ENCODE measurements around the gene DAB1. TPM values are rescaled to one million over a fixed set of nuclear protein-coding genes. Genes with fewer than 3 reads are reported as not detected.
A peak's percentile ranks its signal among the peaks of the same experiment; 100 is the strongest.

DAB1 gene
- polyA plus RNA-seq (2013, experiment 1 of 2) = 15.1 TPM
- 14.9 TPM for polyA plus RNA-seq (2013, experiment 2 of 2)

- H3K27ac ChIP-seq (replicated peaks; ENCODE audit: low read length) = peak within 1 kb of the TSS; percentile 60
- peak; percentile 33 for DNase-seq (ENCODE audit: low spot score)
- no CpG with 5 or more reads among the region's 64 CpGs for WGBS, 2 donors (ENCODE audit: extremely low coverage in 2 of 2, insufficient read length in 2 of 2, insufficient replicate concordance in 1 of 2)
Observed at GRCh38 chr1:57423656-57424211, at the start of gene DAB1. DAB1 (minus strand) TSS chr1:57424060; CDS start chr1:57291030, 133,030 bp downstream.

GRCh38 chr1:57473448-57473847, 49.6 kb upstream of the DAB1 start:
- no peak for DNase-seq (ENCODE audit: low spot score)
- Histone ChIP-seq H2BK15ac (ENCODE audit: low read length) (no peak overlapping the region), H3K4me3 (ENCODE audit: low read length in 2 of 2) (no peak overlapping the region), H3K4ac (ENCODE audit: low read length) (no peak overlapping the region), H3K4me2 (ENCODE audit: insufficient read depth, low read length, poor library complexity, severe bottlenecking) (no peak overlapping the region), H3K27me3 (ENCODE audit: control insufficient read depth in 3 of 3, insufficient read depth in 3 of 3, low read depth in 1 of 3, low read length in 3 of 3) (no peaks in the 10 kb centered on the region), H2BK5ac (ENCODE audit: low read length) (no peak overlapping the region), H3K36me3 (replicated peaks in 1 of 2; ENCODE audit: control insufficient read depth in 2 of 2, insufficient read depth in 2 of 2, low read length in 2 of 2) (no peaks in the 10 kb centered on the region), H3K9ac (ENCODE audit: low read depth, low read length, poor library complexity) (no peak overlapping the region), H4K8ac (ENCODE audit: low read depth, low read length) (no peak overlapping the region), H2AFZ (ENCODE audit: low read length) (no peak overlapping the region), H3K27ac (replicated peaks; ENCODE audit: low read length) (no peak overlapping the region), H3K9me3 (replicated peaks in 1 of 2; ENCODE audit: control insufficient read depth in 2 of 2, insufficient read depth in 1 of 2, low read depth in 1 of 2, low read length in 2 of 2) (no peaks in the 10 kb centered on the region), H3K23ac (ENCODE audit: low read depth, low read length, poor library complexity) (no peak overlapping the region), H3K79me1 (ENCODE audit: low read depth, low read length) (no peaks in the 10 kb centered on the region), H3K14ac (ENCODE audit: low read length) (no peak overlapping the region), H2BK120ac (ENCODE audit: low read depth, low read length) (no peak overlapping the region), H3K18ac (ENCODE audit: low read length) (no peak overlapping the region), H2BK12ac (ENCODE audit: low read length) (no peak overlapping the region), H4K91ac (ENCODE audit: low read depth, low read length, poor library complexity) (no peak overlapping the region), H3K4me1 (ENCODE audit: control insufficient read depth in 2 of 2, insufficient read depth in 1 of 2, low read depth in 1 of 2, low read length in 2 of 2) (peaks cover 0 to 2% of the 10 kb centered on the region in 2 donors), H2AK5ac (ENCODE audit: low read depth, low read length) (no peak overlapping the region)
- no CpG with 5 or more reads among the region's 5 CpGs for WGBS, 2 donors (ENCODE audit: extremely low coverage in 2 of 2, insufficient read length in 2 of 2, insufficient replicate concordance in 1 of 2)

More at GRCh38 chr1:57423656-57424211, at the start of gene DAB1:
- Histone ChIP-seq H3K36me3 (replicated peaks in 1 of 2; ENCODE audit: control insufficient read depth in 2 of 2, insufficient read depth in 2 of 2, low read length in 2 of 2) (no peaks in the 10 kb centered on the region), H3K9ac (ENCODE audit: low read depth, low read length, poor library complexity) (peak within 1 kb of the TSS; percentile 91), H3K9me3 (replicated peaks in 1 of 2; ENCODE audit: control insufficient read depth in 2 of 2, insufficient read depth in 1 of 2, low read depth in 1 of 2, low read length in 2 of 2) (no peaks in the 10 kb centered on the region), H3K18ac (ENCODE audit: low read length) (peak within 1 kb of the TSS; percentile 96), H3K4me1 (ENCODE audit: control insufficient read depth in 2 of 2, insufficient read depth in 1 of 2, low read depth in 1 of 2, low read length in 2 of 2) (peaks cover 2% of the 10 kb centered on the region in 2 donors), H2BK120ac (ENCODE audit: low read depth, low read length) (no peak within 1 kb of the TSS), H3K4me3 (ENCODE audit: low read length in 2 of 2) (peak within 1 kb of the TSS; percentile 62 to 90), H3K14ac (ENCODE audit: low read length) (peak within 1 kb of the TSS; percentile 1), H3K4me2 (ENCODE audit: insufficient read depth, low read length, poor library complexity, severe bottlenecking) (peak within 1 kb of the TSS; percentile 99), H3K23ac (ENCODE audit: low read depth, low read length, poor library complexity) (peak within 1 kb of the TSS; percentile 97), H3K79me1 (ENCODE audit: low read depth, low read length) (peaks cover 2% of the 10 kb centered on the region), H4K8ac (ENCODE audit: low read depth, low read length) (no peak within 1 kb of the TSS), H3K27me3 (ENCODE audit: control insufficient read depth in 3 of 3, insufficient read depth in 3 of 3, low read depth in 1 of 3, low read length in 3 of 3) (peaks cover 0 to 2% (median 0%) of the 10 kb centered on the region in 3 experiments), H2BK5ac (ENCODE audit: low read length) (peak within 1 kb of the TSS; percentile 91), H2AK5ac (ENCODE audit: low read depth, low read length) (peak within 1 kb of the TSS; percentile 20), H2BK12ac (ENCODE audit: low read length) (peak within 1 kb of the TSS; percentile 87), H3K4ac (ENCODE audit: low read length) (peak within 1 kb of the TSS; percentile 55), H4K91ac (ENCODE audit: low read depth, low read length, poor library complexity) (no peak within 1 kb of the TSS), H2AFZ (ENCODE audit: low read length) (peak within 1 kb of the TSS; percentile 95), H2BK15ac (ENCODE audit: low read length) (peak within 1 kb of the TSS; percentile 94)

- Histone ChIP-seq H3K27ac (replicated peaks; ENCODE audit: low read length) (no peak overlapping the region), H2AK5ac (ENCODE audit: low read depth, low read length) (no peak overlapping the region), H4K91ac (ENCODE audit: low read depth, low read length, poor library complexity) (no peak overlapping the region), H3K4me2 (ENCODE audit: insufficient read depth, low read length, poor library complexity, severe bottlenecking) (no peak overlapping the region), H3K4me1 (ENCODE audit: control insufficient read depth in 2 of 2, insufficient read depth in 1 of 2, low read depth in 1 of 2, low read length in 2 of 2) (peaks cover 0 to 2% of the 10 kb centered on the region in 2 donors), H3K27me3 (ENCODE audit: control insufficient read depth in 3 of 3, insufficient read depth in 3 of 3, low read depth in 1 of 3, low read length in 3 of 3) (no peaks in the 10 kb centered on the region), H3K23ac (ENCODE audit: low read depth, low read length, poor library complexity) (no peak overlapping the region), H3K9ac (ENCODE audit: low read depth, low read length, poor library complexity) (no peak overlapping the region), H3K79me1 (ENCODE audit: low read depth, low read length) (no peaks in the 10 kb centered on the region), H2AFZ (ENCODE audit: low read length) (no peak overlapping the region), H4K8ac (ENCODE audit: low read depth, low read length) (no peak overlapping the region), H3K18ac (ENCODE audit: low read length) (no peak overlapping the region), H2BK15ac (ENCODE audit: low read length) (no peak overlapping the region), H3K9me3 (replicated peaks in 1 of 2; ENCODE audit: control insufficient read depth in 2 of 2, insufficient read depth in 1 of 2, low read depth in 1 of 2, low read length in 2 of 2) (no peaks in the 10 kb centered on the region), H3K14ac (ENCODE audit: low read length) (no peak overlapping the region), H2BK5ac (ENCODE audit: low read length) (no peak overlapping the region), H3K4me3 (ENCODE audit: low read length in 2 of 2) (no peak overlapping the region), H3K4ac (ENCODE audit: low read length) (no peak overlapping the region), H2BK120ac (ENCODE audit: low read depth, low read length) (no peak overlapping the region), H2BK12ac (ENCODE audit: low read length) (no peak overlapping the region), H3K36me3 (replicated peaks in 1 of 2; ENCODE audit: control insufficient read depth in 2 of 2, insufficient read depth in 2 of 2, low read length in 2 of 2) (no peaks in the 10 kb centered on the region)
- DNase-seq (ENCODE audit: low spot score) = no peak
- WGBS, 2 donors (ENCODE audit: extremely low coverage in 2 of 2, insufficient read length in 2 of 2, insufficient replicate concordance in 1 of 2) = no CpG with 5 or more reads among the region's 2 CpGs
Observed at GRCh38 chr1:57471995-57472394, 48.1 kb upstream of the DAB1 start.

GRCh38 chr1:57470036-57470435, 46.2 kb upstream of the DAB1 start:
- no peak overlapping the region for H2BK12ac ChIP-seq (ENCODE audit: low read length)
- H3K14ac ChIP-seq (ENCODE audit: low read length) = no peak overlapping the region
- H2AK5ac ChIP-seq (ENCODE audit: low read depth, low read length) = no peak overlapping the region
- no peak overlapping the region for H2AFZ ChIP-seq (ENCODE audit: low read length)
- no peak overlapping the region for H3K23ac ChIP-seq (ENCODE audit: low read depth, low read length, poor library complexity)
- DNase-seq (ENCODE audit: low spot score) = no peak
- no peak overlapping the region for H3K4me2 ChIP-seq (ENCODE audit: insufficient read depth, low read length, poor library complexity, severe bottlenecking)
- H4K91ac ChIP-seq (ENCODE audit: low read depth, low read length, poor library complexity) = no peak overlapping the region
- H3K79me1 ChIP-seq (ENCODE audit: low read depth, low read length) = no peaks in the 10 kb centered on the region
- no peak overlapping the region for H2BK15ac ChIP-seq (ENCODE audit: low read length)
- H3K9me3 ChIP-seq (replicated peaks in 1 of 2; ENCODE audit: control insufficient read depth in 2 of 2, insufficient read depth in 1 of 2, low read depth in 1 of 2, low read length in 2 of 2) = no peaks in the 10 kb centered on the region
- H3K4me3 ChIP-seq (ENCODE audit: low read length in 2 of 2) = no peak overlapping the region
- no peak overlapping the region for H3K4ac ChIP-seq (ENCODE audit: low read length)
- H2BK5ac ChIP-seq (ENCODE audit: low read length) = no peak overlapping the region
- H3K27me3 ChIP-seq (ENCODE audit: control insufficient read depth in 3 of 3, insufficient read depth in 3 of 3, low read depth in 1 of 3, low read length in 3 of 3) = no peaks in the 10 kb centered on the region
- peaks cover 0 to 2% of the 10 kb centered on the region in 2 donors for H3K4me1 ChIP-seq (ENCODE audit: control insufficient read depth in 2 of 2, insufficient read depth in 1 of 2, low read depth in 1 of 2, low read length in 2 of 2)
- no peak overlapping the region for H3K18ac ChIP-seq (ENCODE audit: low read length)
- WGBS, 2 donors (ENCODE audit: extremely low coverage in 2 of 2, insufficient read length in 2 of 2, insufficient replicate concordance in 1 of 2) = no CpG with 5 or more reads among the region's 1 CpG
- no peak overlapping the region for H3K9ac ChIP-seq (ENCODE audit: low read depth, low read length, poor library complexity)
- H3K27ac ChIP-seq (replicated peaks; ENCODE audit: low read length) = no peak overlapping the region
- H4K8ac ChIP-seq (ENCODE audit: low read depth, low read length) = no peak overlapping the region
- no peaks in the 10 kb centered on the region for H3K36me3 ChIP-seq (replicated peaks in 1 of 2; ENCODE audit: control insufficient read depth in 2 of 2, insufficient read depth in 2 of 2, low read length in 2 of 2)
- no peak overlapping the region for H2BK120ac ChIP-seq (ENCODE audit: low read depth, low read length)

All from neuronal stem cell (in vitro differentiated cells).